Neural crest cell (in vitro differentiated cells): Measurements from ENCODE around the gene UGT1A4. TPM values are rescaled to one million over a fixed set of nuclear protein-coding genes. Genes with fewer than 3 reads are reported as not detected.

Source experiments
- DNase-seq: peaks from one replicate; pipeline ENCODE4 v3.0.0; 2021; ENCODE audit warnings: low read depth, mixed read lengths, low spot score
- H3K27ac Mint-ChIP-seq: one replicate; pipeline ENCODE4 v1.8.0; 2021; ENCODE audit warnings: mild to moderate bottlenecking, mixed read lengths; ENCODE audit not compliant: unreplicated experiment
- H3K27me3 Mint-ChIP-seq: 2 replicates; pipeline ENCODE4 v1.8.0; 2021; ENCODE audit warnings: low read depth, mild to moderate bottlenecking, mixed read lengths
- H3K36me3 Mint-ChIP-seq: 2 replicates; pipeline ENCODE4 v1.8.0; 2021; ENCODE audit warnings: low read depth, mild to moderate bottlenecking, mixed read lengths
- H3K4me1 Mint-ChIP-seq: 2 replicates; pipeline ENCODE4 v1.8.0; 2021; ENCODE audit warnings: mixed read lengths
- H3K4me3 Mint-ChIP-seq: one replicate; pipeline ENCODE4 v1.8.0; 2021; ENCODE audit warnings: mild to moderate bottlenecking, mixed read lengths
- H3K9me3 Mint-ChIP-seq: 2 replicates; pipeline ENCODE4 v1.8.0; 2021; ENCODE audit warnings: mixed read lengths
- CTCF ChIP-seq: fragments of 200-600 bp; sonication (generic); conservative IDR thresholded peaks from 2 replicates; pipeline ENCODE4 v1.5.0; 2021; ENCODE audit warnings: antibody characterized with exemption, mild to moderate bottlenecking
- total RNA-seq: library from RNA; stranded (reverse); gene quantifications from 2 replicates; pipeline ENCODE4 v1.2.1, GENCODE V29; 2021

The UGT1A4 gene
- total RNA-seq, 1 donor from 2014 or later = not detected

- Mint-ChIP-seq H3K4me3 (no peak overlapping the region), H3K4me1 (no peaks in the 10 kb centered on the region), H3K27me3 (no peaks in the 10 kb centered on the region), H3K36me3 (no peaks in the 10 kb centered on the region), H3K9me3 (no peaks in the 10 kb centered on the region), H3K27ac (peak overlapping the region; percentile 63)
- DNase-seq = no peak
- no peak for TF ChIP-seq CTCF
Observed at GRCh38 chr2:233691443-233692433, 26.8 kb upstream of the UGT1A4 start.

- no peak within 1 kb of the TSS for H3K4me3 Mint-ChIP-seq
- TF ChIP-seq CTCF = no peak
Observed at GRCh38 chr2:233692648-233693047, 25.9 kb upstream of the UGT1A4 start, which contains the start of gene UGT1A6. Gene UGT1A6 (plus strand): TSS chr2:233692890. CDS start chr2:233693005, 115 bp downstream.

GRCh38 chr2:233693963-233694362 is 24.6 kb upstream of the UGT1A4 start:
- no peak for TF ChIP-seq CTCF
- peaks cover 7% of the 10 kb centered on the region for H3K9me3 Mint-ChIP-seq
- H3K4me3 Mint-ChIP-seq = no peak overlapping the region
- H3K27ac Mint-ChIP-seq = no peak overlapping the region
- peaks cover 2% of the 10 kb centered on the region for H3K4me1 Mint-ChIP-seq
- no peaks in the 10 kb centered on the region for H3K27me3 Mint-ChIP-seq
- H3K36me3 Mint-ChIP-seq = peaks cover under 1% of the 10 kb centered on the region
- no peak for DNase-seq

More at GRCh38 chr2:233692648-233693047, 25.9 kb upstream of the UGT1A4 start, which contains the start of gene UGT1A6:
- DNase-seq = no peak
- Mint-ChIP-seq H3K9me3 (peaks cover 4% of the 10 kb centered on the region), H3K4me1 (no peaks in the 10 kb centered on the region), H3K27me3 (no peaks in the 10 kb centered on the region), H3K27ac (peak within 1 kb of the TSS; percentile 63), H3K36me3 (no peaks in the 10 kb centered on the region)

GRCh38 chr2:233698740-233699139 is 19.8 kb upstream of the UGT1A4 start:
- H3K4me1 Mint-ChIP-seq = peaks cover 16% of the 10 kb centered on the region
- H3K36me3 Mint-ChIP-seq = peaks cover 3% of the 10 kb centered on the region
- H3K27me3 Mint-ChIP-seq = no peaks in the 10 kb centered on the region
- peaks cover 21% of the 10 kb centered on the region for H3K9me3 Mint-ChIP-seq
- no peak for TF ChIP-seq CTCF
- no peak for DNase-seq
- H3K4me3 Mint-ChIP-seq = no peak overlapping the region
- no peak overlapping the region for H3K27ac Mint-ChIP-seq

GRCh38 chr2:233699424-233700027 is 19.0 kb upstream of the UGT1A4 start:
- no peak for TF ChIP-seq CTCF
- Mint-ChIP-seq H3K36me3 (peaks cover 6% of the 10 kb centered on the region), H3K4me3 (no peak overlapping the region), H3K4me1 (peaks cover 16% of the 10 kb centered on the region), H3K9me3 (peaks cover 21% of the 10 kb centered on the region), H3K27ac (peak overlapping the region; percentile 94), H3K27me3 (no peaks in the 10 kb centered on the region)
- DNase-seq = no peak
